Activated T-helper 2 cell treated with anti-CD3 and anti-CD28 coated beads, Interferon-gamma antibody, Interleukin-2, Interleukin-4, amounts not matched to agents 10 μg/mL and 5 μg/mL and 100 μg/mL, durations not matched to agents 14 hours and 24 hours and 36 hours (primary cell): Measurements from ENCODE around the gene DAAM2. TPM values are rescaled to one million over a fixed set of nuclear protein-coding genes. Genes with fewer than 3 reads are reported as not detected.

Experiments
- DNase-seq: peaks from one replicate; pipeline ENCODE4 v3.0.0; 2021; ENCODE audit warnings: low spot score
- H3K27ac Mint-ChIP-seq: one replicate; pipeline ENCODE4 v1.8.0; 2021; ENCODE audit warnings: mixed read lengths
- H3K27me3 Mint-ChIP-seq: one replicate; pipeline ENCODE4 v1.8.0; 2021; ENCODE audit warnings: low read depth, mixed read lengths
- H3K36me3 Mint-ChIP-seq: one replicate; pipeline ENCODE4 v1.8.0; 2021; ENCODE audit warnings: low read depth, mixed read lengths
- H3K4me1 Mint-ChIP-seq: one replicate; pipeline ENCODE4 v1.8.0; 2021; ENCODE audit warnings: low read depth, mixed read lengths
- H3K4me3 Mint-ChIP-seq: one replicate; pipeline ENCODE4 v1.8.0; 2021; ENCODE audit warnings: low read depth, mild to moderate bottlenecking, moderate library complexity, mixed read lengths
- H3K9me3 Mint-ChIP-seq: one replicate; pipeline ENCODE4 v1.8.0; 2021; ENCODE audit warnings: mixed read lengths
- intact Hi-C: fragments of 100-400 bp; cut with micrococcal nuclease; formaldehyde crosslinking; loops from one replicate; pipeline ENCODE4 v1.15.1; 2023
- total RNA-seq: library from RNA; stranded (reverse); gene quantifications from 2 replicates; pipeline ENCODE4 v1.2.3, GENCODE V29; 2022

DAAM2 gene
- not detected in 2 replicates for total RNA-seq

GRCh38 chr6:39791850-39792539 lies at the start of gene DAAM2:
Gene DAAM2 (plus strand): TSS chr6:39792376. CDS start chr6:39856303, 63,927 bp downstream.
- no peak for DNase-seq
- no peaks in the 10 kb centered on the region for H3K36me3 Mint-ChIP-seq
- H3K27me3 Mint-ChIP-seq = peaks cover 38% of the 10 kb centered on the region
- intact Hi-C loops = no loop called here
- no peaks in the 10 kb centered on the region for H3K9me3 Mint-ChIP-seq
- no peaks in the 10 kb centered on the region for H3K4me1 Mint-ChIP-seq
- H3K4me3 Mint-ChIP-seq = no peak within 1 kb of the TSS
- no peak within 1 kb of the TSS for H3K27ac Mint-ChIP-seq

- Mint-ChIP-seq H3K27ac (no peak overlapping the region), H3K9me3 (no peaks in the 10 kb centered on the region), H3K27me3 (peaks cover 2% of the 10 kb centered on the region), H3K4me3 (no peak overlapping the region), H3K4me1 (no peaks in the 10 kb centered on the region), H3K36me3 (no peaks in the 10 kb centered on the region)
- DNase-seq = no peak
- intact Hi-C loops = no loop called here
These were observed 45.4 kb upstream of the DAAM2 start for GRCh38 chr6:39746795-39747194.

GRCh38 chr6:39752835-39753724 lies 39.1 kb upstream of the DAAM2 start:
- intact Hi-C loops = no loop called here
- Mint-ChIP-seq H3K27me3 (peaks cover 15% of the 10 kb centered on the region), H3K4me3 (no peak overlapping the region), H3K9me3 (no peaks in the 10 kb centered on the region), H3K36me3 (no peaks in the 10 kb centered on the region), H3K4me1 (no peaks in the 10 kb centered on the region), H3K27ac (no peak overlapping the region)
- no peak for DNase-seq

GRCh38 chr6:39753725-39754045 lies 38.5 kb upstream of the DAAM2 start:
- H3K9me3 Mint-ChIP-seq = no peaks in the 10 kb centered on the region
- no peak overlapping the region for H3K4me3 Mint-ChIP-seq
- H3K4me1 Mint-ChIP-seq = no peaks in the 10 kb centered on the region
- intact Hi-C loops = no loop called here
- H3K27me3 Mint-ChIP-seq = peaks cover 15% of the 10 kb centered on the region
- H3K36me3 Mint-ChIP-seq = no peaks in the 10 kb centered on the region
- no peak overlapping the region for H3K27ac Mint-ChIP-seq
- no peak for DNase-seq

GRCh38 chr6:39754514-39755115 lies 37.6 kb upstream of the DAAM2 start:
- H3K27me3 Mint-ChIP-seq = peaks cover 15% of the 10 kb centered on the region
- DNase-seq = no peak
- H3K4me3 Mint-ChIP-seq = no peak overlapping the region
- H3K4me1 Mint-ChIP-seq = no peaks in the 10 kb centered on the region
- H3K36me3 Mint-ChIP-seq = no peaks in the 10 kb centered on the region
- H3K9me3 Mint-ChIP-seq = no peaks in the 10 kb centered on the region
- intact Hi-C loops = no loop called here
- H3K27ac Mint-ChIP-seq = no peak overlapping the region

GRCh38 chr6:39755231-39755630 lies 36.9 kb upstream of the DAAM2 start:
- no peak for DNase-seq
- Mint-ChIP-seq H3K27me3 (peaks cover 15% of the 10 kb centered on the region), H3K27ac (no peak overlapping the region), H3K9me3 (no peaks in the 10 kb centered on the region), H3K4me3 (no peak overlapping the region), H3K4me1 (no peaks in the 10 kb centered on the region), H3K36me3 (no peaks in the 10 kb centered on the region)
- intact Hi-C loops = no loop called here

- DNase-seq = no peak
- H3K27ac Mint-ChIP-seq = no peak overlapping the region
- H3K4me3 Mint-ChIP-seq = no peak overlapping the region
These were observed 35.6 kb upstream of the DAAM2 start for GRCh38 chr6:39756582-39756981.

GRCh38 chr6:39758905-39759605 lies 33.1 kb upstream of the DAAM2 start:
- Mint-ChIP-seq H3K27ac (no peak overlapping the region), H3K36me3 (no peaks in the 10 kb centered on the region), H3K9me3 (no peaks in the 10 kb centered on the region), H3K4me1 (no peaks in the 10 kb centered on the region), H3K27me3 (peaks cover 13% of the 10 kb centered on the region), H3K4me3 (no peak overlapping the region)
- no peak for DNase-seq
- intact Hi-C loops = no loop called here

More at GRCh38 chr6:39756582-39756981, 35.6 kb upstream of the DAAM2 start:
- Mint-ChIP-seq H3K36me3 (no peaks in the 10 kb centered on the region), H3K27me3 (peaks cover 15% of the 10 kb centered on the region), H3K9me3 (no peaks in the 10 kb centered on the region), H3K4me1 (no peaks in the 10 kb centered on the region)
- intact Hi-C loops = no loop called here

- Mint-ChIP-seq H3K36me3 (no peaks in the 10 kb centered on the region), H3K4me1 (no peaks in the 10 kb centered on the region), H3K4me3 (no peak overlapping the region), H3K9me3 (no peaks in the 10 kb centered on the region), H3K27ac (no peak overlapping the region), H3K27me3 (peaks cover 8% of the 10 kb centered on the region)
- no peak for DNase-seq
- intact Hi-C loops = no loop called here
These were observed 31.8 kb upstream of the DAAM2 start for GRCh38 chr6:39760226-39760952.

GRCh38 chr6:39765508-39766065 lies 26.6 kb upstream of the DAAM2 start:
- H3K36me3 Mint-ChIP-seq = no peaks in the 10 kb centered on the region
- no peaks in the 10 kb centered on the region for H3K4me1 Mint-ChIP-seq
- H3K27ac Mint-ChIP-seq = no peak overlapping the region
- intact Hi-C loops = no loop called here
- H3K4me3 Mint-ChIP-seq = no peak overlapping the region
- no peaks in the 10 kb centered on the region for H3K9me3 Mint-ChIP-seq
- no peak for DNase-seq
- no peaks in the 10 kb centered on the region for H3K27me3 Mint-ChIP-seq

GRCh38 chr6:39769012-39769411 lies 23.2 kb upstream of the DAAM2 start:
- intact Hi-C loops = no loop called here
- H3K27me3 Mint-ChIP-seq = no peaks in the 10 kb centered on the region
- no peak for DNase-seq
- no peak overlapping the region for H3K4me3 Mint-ChIP-seq
- no peaks in the 10 kb centered on the region for H3K4me1 Mint-ChIP-seq
- H3K36me3 Mint-ChIP-seq = no peaks in the 10 kb centered on the region
- H3K27ac Mint-ChIP-seq = no peak overlapping the region
- H3K9me3 Mint-ChIP-seq = no peaks in the 10 kb centered on the region

GRCh38 chr6:39770446-39770845 lies 21.7 kb upstream of the DAAM2 start:
- intact Hi-C loops = no loop called here
- Mint-ChIP-seq H3K4me1 (no peaks in the 10 kb centered on the region), H3K9me3 (no peaks in the 10 kb centered on the region), H3K27ac (no peak overlapping the region), H3K4me3 (no peak overlapping the region), H3K36me3 (no peaks in the 10 kb centered on the region), H3K27me3 (no peaks in the 10 kb centered on the region)
- no peak for DNase-seq
